Lung (tissue), 12 donors: ENCODE results near the gene THRAP3. TPM values are rescaled to one million over a fixed set of nuclear protein-coding genes. Genes with fewer than 3 reads are reported as not detected.

Experiments used
- ATAC-seq: fragments of 200-7000 bp; cut with Tn5 transposase; one replicate; pipeline ENCODE4 v1.9.1; 2020; ENCODE audit warnings: moderate number of reproducible peaks; ENCODE audit not compliant: insufficient read depth, low FRiP score
- DNase-seq, 3 donors: peaks; one replicate each; pipeline ENCODE4 v3.0.0-alpha.2; 2013 to 2017
- H3K27ac ChIP-seq, 2 donors: one replicate each; pipeline ENCODE4 v1.5.1; 2013; ENCODE audit warnings: mild to moderate bottlenecking in 2 of 2, moderate library complexity in 2 of 2, control low read depth in 1 of 2, inconsistent platforms in 1 of 2, low read depth in 1 of 2, low read length in 1 of 2
- H3K27me3 ChIP-seq, 3 donors: one replicate each; pipeline ENCODE4 v1.5.1; 2013; ENCODE audit warnings: low read length in 2 of 3; ENCODE audit not compliant: control insufficient read depth in 3 of 3, insufficient read depth in 3 of 3
- H3K36me3 ChIP-seq, 4 donors: one replicate each; pipeline ENCODE4 v1.5.1; 2013; ENCODE audit warnings: low read length in 4 of 4, mild to moderate bottlenecking in 1 of 4, moderate library complexity in 1 of 4; ENCODE audit not compliant: control insufficient read depth in 4 of 4, insufficient read depth in 4 of 4
- H3K4me1 ChIP-seq, 5 donors: one replicate each; pipeline ENCODE4 v1.5.1; 2013; ENCODE audit warnings: low read length in 5 of 5, mild to moderate bottlenecking in 2 of 5, moderate library complexity in 1 of 5; ENCODE audit not compliant: control insufficient read depth in 5 of 5, insufficient read depth in 5 of 5
- H3K4me3 ChIP-seq: one replicate; pipeline ENCODE4 v1.5.1; 2013; ENCODE audit warnings: mild to moderate bottlenecking, control low read depth, moderate library complexity
- H3K9ac ChIP-seq, 2 donors: one replicate each; pipeline ENCODE4 v1.5.1; 2013; ENCODE audit warnings: low read length in 2 of 2, control low read depth in 1 of 2; ENCODE audit not compliant: insufficient read depth in 1 of 2
- H3K9me3 ChIP-seq, 4 donors: one replicate each; pipeline ENCODE4 v1.5.1; 2013; ENCODE audit warnings: low read length in 3 of 4, mild to moderate bottlenecking in 1 of 4, moderate library complexity in 1 of 4; ENCODE audit not compliant: control insufficient read depth in 4 of 4, insufficient read depth in 3 of 4
- WGBS, 2 donors: extraction: QIAGEN DNeasy Blood & Tissue Kit; methylation state at CpG; one replicate each; pipeline ENCODE4 v1.1.7; 2013; 5-methylcytosine and 5-hydroxymethylcytosine counted together
- polyA plus RNA-seq, 2 donors: library from polyadenylated mRNA; stranded (reverse); fragments of 200-250 nt; gene quantifications; one replicate each; pipeline ENCODE4 v1.2.1, GENCODE V29; 2013
- total RNA-seq, 2 donors: library from RNA; depleted of rRNA in 1 of 2; stranded (reverse); fragments of >200 nt in 1 of 2; gene quantifications; one replicate each; pipeline ENCODE4 v1.2.1, GENCODE V29; 2014 to 2021
- TF ChIP-seq, protein P1 (sequence below): IDR thresholded peaks from 2 replicates; pipeline ENCODE4 v1.5.1; 2012; ENCODE audit warnings: mild to moderate bottlenecking; ENCODE audit errors: control extremely low read depth, extremely low read depth
- donor health status: control.
- donor health status: control.
- donor health status: Bipolar disorder and iron deficiency.
- donor health status: healthy.
- donor health status: DM: yes; HTN: yes; CAD: no.

THRAP3 gene
- total and polyA plus RNA-seq, 4 donors: 25.1 to 92.9 (median 67.3) TPM

- no peak for DNase-seq
Observed at GRCh38 chr1:36203027-36203553, 21.2 kb upstream of the THRAP3 start.

GRCh38 chr1:36203554-36204346 is 20.5 kb upstream of the THRAP3 start:
- DNase-seq: peak; percentile 83 to 89 (median 87)
- H3K4me3 ChIP-seq: no peak overlapping the region
- peak overlapping the region in 1 of 2 donors; percentile 47 for H3K9ac ChIP-seq
- TF ChIP-seq, protein P1, sequence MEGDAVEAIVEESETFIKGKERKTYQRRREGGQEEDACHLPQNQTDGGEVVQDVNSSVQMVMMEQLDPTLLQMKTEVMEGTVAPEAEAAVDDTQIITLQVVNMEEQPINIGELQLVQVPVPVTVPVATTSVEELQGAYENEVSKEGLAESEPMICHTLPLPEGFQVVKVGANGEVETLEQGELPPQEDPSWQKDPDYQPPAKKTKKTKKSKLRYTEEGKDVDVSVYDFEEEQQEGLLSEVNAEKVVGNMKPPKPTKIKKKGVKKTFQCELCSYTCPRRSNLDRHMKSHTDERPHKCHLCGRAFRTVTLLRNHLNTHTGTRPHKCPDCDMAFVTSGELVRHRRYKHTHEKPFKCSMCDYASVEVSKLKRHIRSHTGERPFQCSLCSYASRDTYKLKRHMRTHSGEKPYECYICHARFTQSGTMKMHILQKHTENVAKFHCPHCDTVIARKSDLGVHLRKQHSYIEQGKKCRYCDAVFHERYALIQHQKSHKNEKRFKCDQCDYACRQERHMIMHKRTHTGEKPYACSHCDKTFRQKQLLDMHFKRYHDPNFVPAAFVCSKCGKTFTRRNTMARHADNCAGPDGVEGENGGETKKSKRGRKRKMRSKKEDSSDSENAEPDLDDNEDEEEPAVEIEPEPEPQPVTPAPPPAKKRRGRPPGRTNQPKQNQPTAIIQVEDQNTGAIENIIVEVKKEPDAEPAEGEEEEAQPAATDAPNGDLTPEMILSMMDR: no peak
- H3K36me3 ChIP-seq: no peaks in the 10 kb centered on the region
- ATAC-seq: peak; percentile 61
- H3K4me1 ChIP-seq: peaks cover 0 to 14% (median 5%) of the 10 kb centered on the region in 5 donors
- H3K9me3 ChIP-seq: no peaks in the 10 kb centered on the region
- peak overlapping the region; percentile 70 to 78 for H3K27ac ChIP-seq
- no peaks in the 10 kb centered on the region for H3K27me3 ChIP-seq
- 34 to 37% methylated on average over 10 of the region's 10 CpGs for WGBS, 2 donors

More at GRCh38 chr1:36203027-36203553, 21.2 kb upstream of the THRAP3 start:
- Histone ChIP-seq H3K9me3 (no peaks in the 10 kb centered on the region), H3K27ac (peak overlapping the region; percentile 70 to 78), H3K27me3 (no peaks in the 10 kb centered on the region), H3K4me1 (peaks cover 0 to 14% (median 5%) of the 10 kb centered on the region in 5 donors), H3K4me3 (no peak overlapping the region), H3K36me3 (no peaks in the 10 kb centered on the region), H3K9ac (no peak overlapping the region)
- no peak for ATAC-seq
- WGBS, 2 donors: 61 to 82% methylated on average over 3 of the region's 3 CpGs
- TF ChIP-seq, protein P1: no peak

GRCh38 chr1:36204347-36204909 is 19.8 kb upstream of the THRAP3 start:
- DNase-seq (peak; percentile 76 to 83 (median 79)), ATAC-seq (no peak)
- Histone ChIP-seq H3K36me3 (no peaks in the 10 kb centered on the region), H3K27ac (peak overlapping the region; percentile 70 to 91), H3K4me1 (peaks cover 0 to 14% (median 5%) of the 10 kb centered on the region in 5 donors), H3K4me3 (no peak overlapping the region), H3K9ac (no peak overlapping the region), H3K27me3 (no peaks in the 10 kb centered on the region), H3K9me3 (no peaks in the 10 kb centered on the region)
- TF ChIP-seq, protein P1: no peak
- WGBS, 2 donors: 77 to 86% methylated on average over 6 of the region's 6 CpGs
